Osteoblast (primary cell): ENCODE measurements around the gene FAM151A. TPM values are rescaled to one million over a fixed set of nuclear protein-coding genes. Genes with fewer than 3 reads are reported as not detected.

Experiments
- DNase-seq: peaks from one replicate; pipeline ENCODE4 v3.0.0; 2011; ENCODE audit warnings: low spot score, mixed read lengths; ENCODE audit not compliant: insufficient read length; ENCODE audit errors: missing footprints
- H2AFZ ChIP-seq: 2 replicates; pipeline ENCODE4 v1.6.0; 2011; ENCODE audit warnings: mild to moderate bottlenecking, low read length
- H3K27ac ChIP-seq: 2 replicates; pipeline ENCODE4 v1.5.1; 2011; ENCODE audit warnings: mild to moderate bottlenecking, low read depth, low read length, moderate library complexity
- H3K27me3 ChIP-seq: 2 replicates; pipeline ENCODE4 v1.6.0; 2012; ENCODE audit warnings: mild to moderate bottlenecking, control low read depth, inconsistent platforms, low read length, moderate library complexity; ENCODE audit not compliant: insufficient read depth
- H3K36me3 ChIP-seq: 2 replicates; pipeline ENCODE4 v1.5.1; 2011; ENCODE audit warnings: mild to moderate bottlenecking, low read length, control low read depth, moderate library complexity; ENCODE audit not compliant: insufficient read depth
- H3K4me1 ChIP-seq: 2 replicates; pipeline ENCODE4 v1.5.1; 2011; ENCODE audit warnings: mild to moderate bottlenecking, low read length, control low read depth, moderate library complexity; ENCODE audit not compliant: insufficient read depth
- H3K4me2 ChIP-seq: 2 replicates; pipeline ENCODE4 v1.6.0; 2011; ENCODE audit warnings: mild to moderate bottlenecking, low read length; ENCODE audit not compliant: insufficient read depth
- H3K4me3 ChIP-seq: fragments of 200-600 bp; sonication (generic); 3 replicates; pipeline ENCODE4 v1.5.1; 2012; ENCODE audit warnings: mild to moderate bottlenecking, low read length, inconsistent platforms; ENCODE audit not compliant: insufficient read depth
- H3K79me2 ChIP-seq: 2 replicates; pipeline ENCODE4 v1.6.0; 2012; ENCODE audit warnings: mild to moderate bottlenecking, low read length, control low read depth, inconsistent platforms; ENCODE audit not compliant: insufficient read depth
- H3K9me3 ChIP-seq: 2 replicates; pipeline ENCODE4 v1.5.1; 2011; ENCODE audit warnings: low read depth, low read length, control low read depth
- H4K20me1 ChIP-seq: 2 replicates; pipeline ENCODE4 v1.6.0; 2012; ENCODE audit warnings: mild to moderate bottlenecking, low read length, control low read depth; ENCODE audit not compliant: insufficient read depth
- total RNA-seq: library from RNA; depleted of rRNA; stranded (reverse); fragments of >200 nt; gene quantifications from 2 replicates; pipeline ENCODE4 v1.2.3, GENCODE V29; 2012
- TF ChIP-seq, protein P1 (sequence below): IDR thresholded peaks from 2 replicates; pipeline ENCODE4 v1.5.1; 2011; ENCODE audit warnings: mild to moderate bottlenecking, low read depth, low read length, moderate library complexity; ENCODE audit errors: extremely low read depth

FAM151A gene
- total RNA-seq, 1 donor, result not detected

- TF ChIP-seq, protein P1, sequence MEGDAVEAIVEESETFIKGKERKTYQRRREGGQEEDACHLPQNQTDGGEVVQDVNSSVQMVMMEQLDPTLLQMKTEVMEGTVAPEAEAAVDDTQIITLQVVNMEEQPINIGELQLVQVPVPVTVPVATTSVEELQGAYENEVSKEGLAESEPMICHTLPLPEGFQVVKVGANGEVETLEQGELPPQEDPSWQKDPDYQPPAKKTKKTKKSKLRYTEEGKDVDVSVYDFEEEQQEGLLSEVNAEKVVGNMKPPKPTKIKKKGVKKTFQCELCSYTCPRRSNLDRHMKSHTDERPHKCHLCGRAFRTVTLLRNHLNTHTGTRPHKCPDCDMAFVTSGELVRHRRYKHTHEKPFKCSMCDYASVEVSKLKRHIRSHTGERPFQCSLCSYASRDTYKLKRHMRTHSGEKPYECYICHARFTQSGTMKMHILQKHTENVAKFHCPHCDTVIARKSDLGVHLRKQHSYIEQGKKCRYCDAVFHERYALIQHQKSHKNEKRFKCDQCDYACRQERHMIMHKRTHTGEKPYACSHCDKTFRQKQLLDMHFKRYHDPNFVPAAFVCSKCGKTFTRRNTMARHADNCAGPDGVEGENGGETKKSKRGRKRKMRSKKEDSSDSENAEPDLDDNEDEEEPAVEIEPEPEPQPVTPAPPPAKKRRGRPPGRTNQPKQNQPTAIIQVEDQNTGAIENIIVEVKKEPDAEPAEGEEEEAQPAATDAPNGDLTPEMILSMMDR, result no peak
- H3K36me3 ChIP-seq, result no peaks in the 10 kb centered on the region
- no peak overlapping the region for H2AFZ ChIP-seq
- no peaks in the 10 kb centered on the region for H3K9me3 ChIP-seq
- H3K4me2 ChIP-seq, result no peak overlapping the region
- H4K20me1 ChIP-seq, result no peaks in the 10 kb centered on the region
- no peak overlapping the region for H3K27ac ChIP-seq
- no peaks in the 10 kb centered on the region for H3K27me3 ChIP-seq
- H3K4me1 ChIP-seq, result no peaks in the 10 kb centered on the region
- no peak for DNase-seq
- H3K79me2 ChIP-seq, result no peaks in the 10 kb centered on the region
- H3K4me3 ChIP-seq, result no peak overlapping the region
These were observed 50.8 kb downstream of the FAM151A start for GRCh38 chr1:54572542-54572850.

GRCh38 chr1:54571803-54572541 is 51.4 kb downstream of the FAM151A start:
- no peaks in the 10 kb centered on the region for H3K27me3 ChIP-seq
- no peaks in the 10 kb centered on the region for H3K9me3 ChIP-seq
- H4K20me1 ChIP-seq, result no peaks in the 10 kb centered on the region
- H3K4me3 ChIP-seq, result no peak overlapping the region
- peak; percentile 52 for DNase-seq
- TF ChIP-seq, protein P1, result no peak
- no peaks in the 10 kb centered on the region for H3K36me3 ChIP-seq
- H3K4me2 ChIP-seq, result no peak overlapping the region
- H2AFZ ChIP-seq, result no peak overlapping the region
- H3K27ac ChIP-seq, result no peak overlapping the region
- H3K4me1 ChIP-seq, result no peaks in the 10 kb centered on the region
- no peaks in the 10 kb centered on the region for H3K79me2 ChIP-seq

DNA sequence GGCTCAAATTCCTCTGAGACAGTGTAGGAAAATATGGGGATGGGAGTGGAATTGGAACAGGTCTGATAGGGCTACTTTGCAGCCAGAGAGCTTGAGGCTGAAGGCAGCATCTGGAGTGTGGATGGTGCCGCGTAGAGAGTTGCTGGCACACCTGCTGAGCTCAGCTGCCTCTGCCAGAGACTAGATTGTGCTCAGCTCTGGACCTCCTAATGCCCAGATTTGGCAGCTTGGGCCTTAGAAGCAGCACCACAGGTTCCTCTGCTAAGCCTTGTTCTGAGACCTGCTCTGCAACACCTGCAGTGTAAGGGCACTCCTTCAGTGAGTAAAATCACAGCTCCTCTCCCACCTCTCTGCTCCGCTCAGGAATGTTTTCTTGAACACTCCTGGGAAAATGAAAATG is 52.0 kb downstream of the FAM151A start:
- no peaks in the 10 kb centered on the region for H3K27me3 ChIP-seq
- H3K9me3 ChIP-seq, result no peaks in the 10 kb centered on the region
- no peak overlapping the region for H2AFZ ChIP-seq
- H3K4me2 ChIP-seq, result no peak overlapping the region
- no peaks in the 10 kb centered on the region for H3K79me2 ChIP-seq
- H3K4me1 ChIP-seq, result no peaks in the 10 kb centered on the region
- no peak overlapping the region for H3K27ac ChIP-seq
- TF ChIP-seq, protein P1, result no peak
- no peaks in the 10 kb centered on the region for H4K20me1 ChIP-seq
- no peaks in the 10 kb centered on the region for H3K36me3 ChIP-seq
- H3K4me3 ChIP-seq, result no peak overlapping the region
- peak; percentile 15 for DNase-seq

- Histone ChIP-seq H2AFZ (no peak overlapping the region), H4K20me1 (no peaks in the 10 kb centered on the region), H3K9me3 (no peaks in the 10 kb centered on the region), H3K36me3 (no peaks in the 10 kb centered on the region), H3K27ac (no peak overlapping the region), H3K27me3 (no peaks in the 10 kb centered on the region), H3K79me2 (no peaks in the 10 kb centered on the region), H3K4me2 (no peak overlapping the region), H3K4me3 (no peak overlapping the region), H3K4me1 (no peaks in the 10 kb centered on the region)
- peak; percentile 18 for DNase-seq
- TF ChIP-seq, protein P1, result no peak
These were observed 53.2 kb downstream of the FAM151A start for GRCh38 chr1:54570161-54570560.
